ENCODE measurements around the gene SLC66A1. TPM values are rescaled to one million over a fixed set of nuclear protein-coding genes. Genes with fewer than 3 reads are reported as not detected.

The SLC66A1 gene
- total and polyA plus RNA-seq, 9 of the 15 experiments (the other 6 are each of a cell fraction or from before 2014, with no cell fraction given): 1.2 to 40.8 (median 18.6) TPM

GRCh38 chr1:19358710-19359109, 46.6 kb downstream of the SLC66A1 start:
- WGBS (ENCODE audit: insufficient coverage, low coverage, missing lambda C conversion rate): 68% methylated on average over 8 of the region's 8 CpGs
- intact Hi-C loops (cut with micrococcal nuclease) (no loop called here), in situ Hi-C loops (cut with MboI) (no loop called here)
- Histone ChIP-seq H3K36me3 (ENCODE audit: control insufficient read depth, insufficient read depth, low read length) (peaks cover 34% of the 10 kb centered on the region; the same call in 2 of the 3 replicates), H3K79me2 (ENCODE audit: control insufficient read depth, insufficient read depth, low read length) (no peaks in the 10 kb centered on the region), H3K4me2 (ENCODE audit: insufficient read depth, low read length) (no peak overlapping the region), H3K4me3 (no peak overlapping the region), H2AFZ (ENCODE audit: low read depth, low read length) (no peak overlapping the region), H3K27ac (ENCODE audit: extremely low read depth, low read depth, low read length) (no peak overlapping the region), H3K4me1 (replicated peaks in 1 of 2; ENCODE audit: control insufficient read depth in 2 of 2, insufficient read depth in 2 of 2, low read length in 2 of 2) (peaks cover 0 to 5% of the 10 kb centered on the region in 2 experiments; a peak in 1 of 5 replicates), H4K20me1 (replicated peaks; ENCODE audit: control insufficient read depth, insufficient read depth, low read length) (peaks cover 5% of the 10 kb centered on the region; the same call in 1 of the 2 replicates), H3K9me3 (replicated peaks; ENCODE audit: control insufficient read depth, insufficient read depth, low read depth, low read length) (no peaks in the 10 kb centered on the region), H3K9me1 (ENCODE audit: control insufficient read depth, insufficient read depth, low read length) (peaks cover 6% of the 10 kb centered on the region), H3K27me3 (ENCODE audit: control insufficient read depth in 2 of 2, insufficient read depth in 2 of 2, low read length in 2 of 2) (no peaks in the 10 kb centered on the region), H3K9ac (ENCODE audit: insufficient read depth in 1 of 2, low read depth in 2 of 2, low read length in 2 of 2) (no peak overlapping the region)
- no peak for ATAC-seq
- no TSS peak for BruUV-seq (replicated peaks)
- ChIA-PET POLR2A (interaction anchor here (1.2 kb wide), 1 partner anchor 14 kb away, joined by 4 read pairs; no protein-coding TSS in a partner anchor), CTCF (ENCODE audit: low intra/inter-chr PET ratio) (no interaction called here)
- FAIRE-seq: no peak
- DNase-seq (ENCODE audit: extremely low read depth in 1 of 4, low spot score in 3 of 4): no peak
- no peak for TF ChIP-seq ATF7 (IDR thresholded peaks at IDR 0.05)
- TF ChIP-seq FOSL1 (tag; conservative IDR thresholded peaks at IDR 0.05): no peak
- no peak for TF ChIP-seq FOXM1 (IDR thresholded peaks at IDR 0.05; ENCODE audit: low read depth)
- TF ChIP-seq FOXM1 (CRISPR knock-in tag; IDR thresholded peaks at IDR 0.05; ENCODE audit: low read depth): no peak
- TF ChIP-seq MECOM (CRISPR knock-in tag; IDR thresholded peaks at IDR 0.05): no peak
- no peak for TF ChIP-seq KAT7 (CRISPR knock-in tag; IDR thresholded peaks at IDR 0.05; ENCODE audit: borderline replicate concordance)
- TF ChIP-seq EWSR1 (IDR thresholded peaks at IDR 0.05; ENCODE audit: borderline replicate concordance, low read depth, partially characterized antibody): no peak
- no peak for TF ChIP-seq ARID4B (CRISPR knock-in tag; IDR thresholded peaks at IDR 0.05)
- TF ChIP-seq HOXB6 (CRISPR knock-in tag; IDR thresholded peaks at IDR 0.05; ENCODE audit: borderline replicate concordance): no peak
- TF ChIP-seq MNT (conservative IDR thresholded peaks at IDR 0.05): no peak
- TF ChIP-seq RERE (CRISPR knock-in tag; IDR thresholded peaks at IDR 0.05; ENCODE audit: borderline replicate concordance): no peak

Data from K562 (cell line).